HG03095 (cell line): ENCODE measurements around the gene KLHDC9.
"Not testable (repeated sequence)": the region's sequence is repeated elsewhere in the genome, so short reads cannot be mapped to it uniquely, and the experiment has no call there.

Source experiments
- ATAC-seq: cut with Tn5 transposase; IDR thresholded peaks from one replicate; pipeline ENCODE4 v1.9.1; 2021; ENCODE audit warnings: moderate library complexity; ENCODE audit not compliant: unreplicated experiment

Gene KLHDC9

GRCh38 chr1:161098210-161099068, at the start of gene KLHDC9:
TSS of gene KLHDC9 (plus strand) at chr1:161098361. CDS start at chr1:161098536, 175 bp downstream.
- peak; percentile 53 for ATAC-seq

DNA sequence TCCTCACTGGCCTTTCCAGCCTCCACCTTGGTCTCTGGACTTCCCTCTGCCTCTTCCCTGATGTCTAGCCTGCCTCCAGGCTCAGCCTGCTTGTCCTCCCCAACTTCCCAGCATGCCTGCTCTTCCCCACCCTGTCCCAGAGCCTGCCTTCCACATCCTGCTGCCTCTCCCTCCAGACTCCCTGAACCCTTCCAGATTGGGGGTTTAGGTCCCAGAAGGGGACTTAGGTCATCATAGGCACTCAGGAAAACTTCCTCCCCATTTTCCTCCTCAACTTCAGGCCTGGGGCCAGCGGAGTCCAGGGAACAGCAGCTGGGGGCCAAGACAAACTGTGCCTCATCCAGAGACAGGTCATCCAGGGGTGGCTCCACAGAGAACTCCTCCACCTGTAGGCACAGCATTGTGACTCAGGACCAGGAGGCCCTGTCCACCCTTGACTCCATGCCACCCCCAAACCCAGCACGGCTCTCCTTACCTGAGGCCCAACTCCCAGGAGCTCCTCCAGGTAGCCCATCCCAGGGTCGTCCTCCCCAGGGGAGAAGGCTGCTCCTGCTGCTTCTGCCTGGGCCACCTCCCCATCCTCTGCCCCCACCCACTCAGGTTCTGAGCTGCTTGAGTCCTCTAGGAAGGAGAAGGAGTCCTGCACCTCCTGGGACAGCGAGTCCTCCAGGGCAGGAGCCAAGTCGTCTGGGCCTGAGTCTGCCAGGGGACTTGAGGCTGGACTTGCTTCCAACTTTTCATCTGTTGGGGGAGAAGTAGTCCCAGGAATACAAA, 49.0 kb upstream of the KLHDC9 start:
- no peak for ATAC-seq

GRCh38 chr1:161051219-161051618, 46.9 kb upstream of the KLHDC9 start:
- ATAC-seq = no peak

- no peak for ATAC-seq
Observed at GRCh38 chr1:161052899-161053298, 45.3 kb upstream of the KLHDC9 start.

- no peak for ATAC-seq
Observed at GRCh38 chr1:161054232-161054631, 43.9 kb upstream of the KLHDC9 start.

DNA sequence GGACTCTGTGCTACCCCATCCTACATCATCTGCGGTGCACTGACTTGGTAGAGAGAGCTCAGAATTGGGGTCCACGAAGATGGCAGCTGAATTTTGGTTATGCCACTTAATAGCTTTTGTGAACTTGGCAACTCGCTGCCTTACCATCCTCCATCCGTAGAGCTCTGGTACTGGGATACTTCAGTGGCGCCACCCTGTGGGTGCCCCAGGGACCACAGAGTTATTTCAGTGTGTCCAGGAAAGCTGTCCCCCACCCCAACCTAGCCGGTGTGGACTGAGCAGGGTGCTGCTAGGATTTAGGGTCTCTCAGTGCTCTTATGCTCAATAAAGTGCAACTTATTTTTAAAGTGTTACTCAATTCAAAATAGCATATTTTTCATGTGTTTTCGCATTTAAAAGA, 43.4 kb upstream of the KLHDC9 start:
- ATAC-seq = no peak

GRCh38 chr1:161059293-161059692, 38.9 kb upstream of the KLHDC9 start:
- ATAC-seq = no peak

DNA sequence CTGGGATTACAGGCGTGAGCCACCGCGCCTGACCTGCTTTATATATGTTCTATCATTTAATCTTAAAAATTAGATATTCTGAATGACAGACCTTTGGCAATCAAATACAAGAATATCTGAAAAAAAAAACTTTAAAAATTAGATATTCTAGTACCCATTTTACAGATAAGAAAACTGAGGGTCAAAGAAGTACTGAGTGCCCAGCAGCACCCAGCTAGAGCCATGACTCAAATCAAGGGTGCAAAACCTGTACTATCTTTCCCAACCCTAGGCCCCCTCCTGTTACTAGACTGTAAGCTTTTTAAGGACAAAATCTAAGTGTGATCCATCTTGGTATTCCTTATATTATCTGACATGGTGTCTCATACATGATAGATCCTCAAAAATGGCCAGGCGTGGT, 36.7 kb upstream of the KLHDC9 start:
- ATAC-seq = no peak

- not testable (repeated sequence) for ATAC-seq
Observed at GRCh38 chr1:161063936-161064335, 34.2 kb upstream of the KLHDC9 start.

DNA sequence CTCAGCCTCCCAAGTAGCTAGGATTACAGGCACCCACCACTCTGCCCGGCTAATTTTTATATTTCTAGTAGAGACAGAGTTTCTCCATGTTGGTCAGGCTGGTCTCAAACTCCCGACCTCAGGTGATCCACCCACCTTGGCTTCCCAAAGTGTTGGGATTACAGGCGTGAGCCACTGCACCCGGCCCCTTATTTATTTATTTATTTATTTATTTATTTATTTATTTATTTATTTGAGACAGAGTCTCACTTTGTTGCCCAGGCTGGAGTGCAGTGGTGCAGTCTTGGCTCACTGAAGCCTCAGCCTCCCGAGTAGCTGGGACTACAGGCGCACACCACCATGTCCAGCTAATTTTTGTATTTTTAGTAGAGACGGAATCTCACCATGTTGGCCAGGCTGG, 32.5 kb upstream of the KLHDC9 start:
- ATAC-seq = not testable (repeated sequence)

GRCh38 chr1:161066694-161067093, 31.5 kb upstream of the KLHDC9 start:
- no peak for ATAC-seq

GRCh38 chr1:161068306-161069234, 29.6 kb upstream of the KLHDC9 start:
- peak; percentile 59 for ATAC-seq

GRCh38 chr1:161069241-161069640, 28.9 kb upstream of the KLHDC9 start:
- no peak for ATAC-seq

DNA sequence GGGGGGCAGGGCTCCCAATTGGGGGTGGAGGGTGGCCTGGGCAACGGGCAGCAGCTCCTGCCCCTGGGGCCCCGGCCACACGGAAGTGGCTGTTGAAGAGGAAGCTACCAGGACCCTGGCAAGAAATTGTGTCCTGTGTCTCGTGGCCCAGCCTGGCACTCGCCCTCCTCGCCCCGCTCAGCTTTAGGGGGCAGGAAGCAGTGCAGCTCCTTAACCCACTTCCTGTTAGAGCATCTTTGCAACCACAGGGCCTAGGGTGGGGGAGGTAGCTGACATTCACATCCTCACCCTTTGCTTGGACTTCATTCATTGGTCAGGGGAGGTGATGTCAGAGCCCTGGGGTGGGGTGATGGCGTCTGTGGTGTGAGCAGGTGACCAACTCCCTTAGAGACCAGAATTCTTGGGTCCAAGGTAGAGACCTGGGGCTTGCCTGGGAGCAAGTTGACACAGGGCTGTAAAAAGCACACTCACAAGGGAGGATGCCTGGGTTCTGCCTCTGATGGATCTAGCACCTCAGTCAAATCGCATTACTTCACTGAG, 28.4 kb upstream of the KLHDC9 start, which contains the start of gene ARHGAP30:
ARHGAP30 (minus strand) TSS at position 161 of the 540 bp plus-strand sequence. CDS start 267 bp downstream, outside the sequence.
- ATAC-seq = peak; percentile 87

DNA sequence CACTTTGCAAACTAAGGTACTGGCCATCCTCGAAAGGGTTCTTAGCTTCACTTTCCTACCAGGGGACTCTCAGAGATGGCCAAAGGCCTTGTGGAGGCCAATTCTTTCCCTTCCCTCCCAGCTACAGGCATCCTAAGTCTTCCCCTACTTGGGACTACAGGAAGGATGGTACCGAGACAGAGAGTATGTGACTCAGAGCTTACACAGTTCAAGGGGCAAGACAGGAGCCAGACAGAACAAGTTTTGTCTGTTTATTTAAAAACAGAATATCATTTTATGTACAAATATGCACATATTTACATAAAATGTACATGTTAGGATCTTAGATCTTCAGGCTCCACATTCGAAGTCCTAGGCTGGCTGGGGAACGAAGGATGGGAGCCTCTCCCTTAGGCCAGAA, 27.4 kb upstream of the KLHDC9 start:
- ATAC-seq = no peak

GRCh38 chr1:161071886-161072371, 26.2 kb upstream of the KLHDC9 start:
- no peak for ATAC-seq

- no peak for ATAC-seq
Observed at GRCh38 chr1:161072751-161073449, 25.3 kb upstream of the KLHDC9 start.

DNA sequence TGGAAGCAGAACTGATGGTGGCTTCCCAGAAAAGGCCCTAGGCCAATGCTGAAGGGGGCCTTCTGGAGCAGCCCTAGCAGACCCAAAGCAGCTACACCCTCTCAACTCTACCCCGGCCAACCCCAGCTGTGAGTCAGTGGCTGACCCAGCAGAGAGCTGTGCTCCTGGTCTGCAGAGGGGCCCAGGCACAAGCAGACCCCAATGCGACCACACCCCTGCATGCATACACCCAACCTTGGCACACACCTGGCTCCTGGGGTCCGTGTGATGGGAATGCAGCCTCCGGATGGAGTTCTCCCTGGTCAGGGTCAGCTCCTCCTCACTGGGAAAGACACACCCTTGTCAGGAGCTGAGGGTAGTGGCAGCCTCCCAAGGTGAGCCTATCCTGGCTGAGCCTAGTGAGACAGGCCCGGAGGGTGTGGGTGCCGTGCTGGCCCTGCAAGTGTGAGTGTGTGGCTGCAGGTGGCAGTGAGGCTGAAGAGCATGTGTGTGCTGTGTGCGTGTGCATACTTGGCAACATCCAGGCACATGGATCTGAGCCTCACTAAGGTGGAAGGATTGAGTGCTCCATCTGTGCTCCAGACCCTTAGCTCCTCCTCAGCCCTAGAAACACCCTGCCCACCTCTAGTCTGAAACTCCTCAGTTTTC, 24.6 kb upstream of the KLHDC9 start:
- no peak for ATAC-seq

- ATAC-seq = no peak
Observed at GRCh38 chr1:161074676-161075368, 23.3 kb upstream of the KLHDC9 start.
